Loucy (cell line): ENCODE results near the gene UCHL1.

ENCODE experiments used
- EZH2phosphoT487 ChIP-seq: fragments of 200-600 bp; IDR thresholded peaks from 2 replicates; pipeline ENCODE4 v1.6.1; 2018; ENCODE audit warnings: antibody characterized with exemption, mild to moderate bottlenecking, moderate library complexity, borderline replicate concordance
- TF ChIP-seq, protein P1 (sequence below): fragments of 200-600 bp; sonication (generic); conservative IDR thresholded peaks from 2 replicates; pipeline ENCODE4 v1.5.1; 2014; ENCODE audit warnings: mild to moderate bottlenecking, antibody characterized with exemption, low read length

DNA sequence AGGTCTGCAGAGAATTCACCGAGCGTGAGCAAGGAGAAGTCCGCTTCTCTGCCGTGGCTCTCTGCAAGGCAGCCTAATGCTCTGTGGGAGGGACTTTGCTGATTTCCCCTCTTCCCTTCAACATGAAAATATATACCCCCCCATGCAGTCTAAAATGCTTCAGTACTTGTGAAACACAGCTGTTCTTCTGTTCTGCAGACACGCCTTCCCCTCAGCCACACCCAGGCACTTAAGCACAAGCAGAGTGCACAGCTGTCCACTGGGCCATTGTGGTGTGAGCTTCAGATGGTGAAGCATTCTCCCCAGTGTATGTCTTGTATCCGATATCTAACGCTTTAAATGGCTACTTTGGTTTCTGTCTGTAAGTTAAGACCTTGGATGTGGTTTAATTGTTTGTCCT, 11.3 kb downstream of the UCHL1 start:
- TF ChIP-seq, protein P1, sequence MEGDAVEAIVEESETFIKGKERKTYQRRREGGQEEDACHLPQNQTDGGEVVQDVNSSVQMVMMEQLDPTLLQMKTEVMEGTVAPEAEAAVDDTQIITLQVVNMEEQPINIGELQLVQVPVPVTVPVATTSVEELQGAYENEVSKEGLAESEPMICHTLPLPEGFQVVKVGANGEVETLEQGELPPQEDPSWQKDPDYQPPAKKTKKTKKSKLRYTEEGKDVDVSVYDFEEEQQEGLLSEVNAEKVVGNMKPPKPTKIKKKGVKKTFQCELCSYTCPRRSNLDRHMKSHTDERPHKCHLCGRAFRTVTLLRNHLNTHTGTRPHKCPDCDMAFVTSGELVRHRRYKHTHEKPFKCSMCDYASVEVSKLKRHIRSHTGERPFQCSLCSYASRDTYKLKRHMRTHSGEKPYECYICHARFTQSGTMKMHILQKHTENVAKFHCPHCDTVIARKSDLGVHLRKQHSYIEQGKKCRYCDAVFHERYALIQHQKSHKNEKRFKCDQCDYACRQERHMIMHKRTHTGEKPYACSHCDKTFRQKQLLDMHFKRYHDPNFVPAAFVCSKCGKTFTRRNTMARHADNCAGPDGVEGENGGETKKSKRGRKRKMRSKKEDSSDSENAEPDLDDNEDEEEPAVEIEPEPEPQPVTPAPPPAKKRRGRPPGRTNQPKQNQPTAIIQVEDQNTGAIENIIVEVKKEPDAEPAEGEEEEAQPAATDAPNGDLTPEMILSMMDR = no peak
- no peak for TF ChIP-seq EZH2phosphoT487
